HL-60 (cell line): ENCODE measurements around the gene PAPOLG.
A peak's percentile ranks its signal among the peaks of the same experiment; 100 is the strongest.

ENCODE experiments used
- DNase-seq, 2 experiments: peaks; one replicate each; pipeline ENCODE4 v3.0.0-alpha.2; 2010 to 2020; ENCODE audit warnings: low read depth in 1 of 2, low spot score in 1 of 2
- H3K27ac ChIP-seq: fragments of 250-450 bp; sonication (Bioruptor Pico); replicated peaks from 2 replicates; pipeline ENCODE4 v1.5.1; 2020; ENCODE audit warnings: mild to moderate bottlenecking, moderate library complexity
- H3K27me3 ChIP-seq: fragments of 250-450 bp; sonication (Bioruptor Pico); 2 replicates; pipeline ENCODE4 v1.5.1; 2021; ENCODE audit warnings: mild to moderate bottlenecking, moderate library complexity; ENCODE audit not compliant: insufficient read depth, poor library complexity, severe bottlenecking
- H3K4me3 ChIP-seq: replicated peaks from 2 replicates; pipeline ENCODE4 v1.5.1; 2011; ENCODE audit warnings: mild to moderate bottlenecking, control low read depth, low read length; ENCODE audit not compliant: insufficient read depth
- GABPA ChIP-seq: IDR thresholded peaks from 2 replicates; pipeline ENCODE4 v1.6.1; 2012; ENCODE audit warnings: low read depth
- POLR2AphosphoS5 ChIP-seq: IDR thresholded peaks from 2 replicates; pipeline ENCODE4 v1.6.1; 2012; ENCODE audit warnings: low read depth
- REST ChIP-seq: IDR thresholded peaks from 2 replicates; pipeline ENCODE4 v1.6.1; 2012; ENCODE audit warnings: low read depth; ENCODE audit not compliant: insufficient replicate concordance
- SPI1 ChIP-seq: IDR thresholded peaks from 2 replicates; pipeline ENCODE4 v1.6.1; 2012; ENCODE audit warnings: low read depth, mild to moderate bottlenecking, borderline replicate concordance
- TF ChIP-seq, protein P1 (sequence below): IDR thresholded peaks from one replicate; pipeline ENCODE4 v1.5.1; 2011; ENCODE audit warnings: low read length, control low read depth, inconsistent platforms; ENCODE audit not compliant: insufficient read depth

The PAPOLG gene

DNA sequence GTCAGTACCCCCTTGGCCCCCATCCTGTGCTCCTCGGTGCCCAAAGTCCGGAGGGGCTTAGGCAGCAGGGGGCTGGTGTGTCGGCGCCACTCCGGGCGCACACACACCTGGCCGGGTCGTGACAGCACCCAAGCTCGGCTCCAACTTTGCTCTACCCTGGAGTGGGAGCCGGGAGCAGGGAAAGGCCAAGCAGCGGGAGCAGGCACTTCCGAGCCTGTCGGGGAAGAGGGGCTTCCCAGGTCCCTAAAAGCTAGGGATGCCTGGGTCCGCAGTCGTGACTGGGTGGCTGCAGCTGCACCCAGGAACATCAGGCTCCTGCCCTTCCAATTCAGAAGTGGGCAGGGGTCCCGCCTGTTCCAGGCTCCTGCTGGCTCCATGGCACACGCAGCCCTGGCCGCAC is 48.4 kb downstream of the PAPOLG start:
- Histone ChIP-seq H3K27me3 (no peaks in the 10 kb centered on the region), H3K4me3 (no peak overlapping the region), H3K27ac (no peak overlapping the region)
- TF ChIP-seq REST = no peak
- no peak for TF ChIP-seq GABPA
- TF ChIP-seq, protein P1, sequence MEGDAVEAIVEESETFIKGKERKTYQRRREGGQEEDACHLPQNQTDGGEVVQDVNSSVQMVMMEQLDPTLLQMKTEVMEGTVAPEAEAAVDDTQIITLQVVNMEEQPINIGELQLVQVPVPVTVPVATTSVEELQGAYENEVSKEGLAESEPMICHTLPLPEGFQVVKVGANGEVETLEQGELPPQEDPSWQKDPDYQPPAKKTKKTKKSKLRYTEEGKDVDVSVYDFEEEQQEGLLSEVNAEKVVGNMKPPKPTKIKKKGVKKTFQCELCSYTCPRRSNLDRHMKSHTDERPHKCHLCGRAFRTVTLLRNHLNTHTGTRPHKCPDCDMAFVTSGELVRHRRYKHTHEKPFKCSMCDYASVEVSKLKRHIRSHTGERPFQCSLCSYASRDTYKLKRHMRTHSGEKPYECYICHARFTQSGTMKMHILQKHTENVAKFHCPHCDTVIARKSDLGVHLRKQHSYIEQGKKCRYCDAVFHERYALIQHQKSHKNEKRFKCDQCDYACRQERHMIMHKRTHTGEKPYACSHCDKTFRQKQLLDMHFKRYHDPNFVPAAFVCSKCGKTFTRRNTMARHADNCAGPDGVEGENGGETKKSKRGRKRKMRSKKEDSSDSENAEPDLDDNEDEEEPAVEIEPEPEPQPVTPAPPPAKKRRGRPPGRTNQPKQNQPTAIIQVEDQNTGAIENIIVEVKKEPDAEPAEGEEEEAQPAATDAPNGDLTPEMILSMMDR = no peak
- TF ChIP-seq SPI1 = no peak
- no peak for DNase-seq

DNA sequence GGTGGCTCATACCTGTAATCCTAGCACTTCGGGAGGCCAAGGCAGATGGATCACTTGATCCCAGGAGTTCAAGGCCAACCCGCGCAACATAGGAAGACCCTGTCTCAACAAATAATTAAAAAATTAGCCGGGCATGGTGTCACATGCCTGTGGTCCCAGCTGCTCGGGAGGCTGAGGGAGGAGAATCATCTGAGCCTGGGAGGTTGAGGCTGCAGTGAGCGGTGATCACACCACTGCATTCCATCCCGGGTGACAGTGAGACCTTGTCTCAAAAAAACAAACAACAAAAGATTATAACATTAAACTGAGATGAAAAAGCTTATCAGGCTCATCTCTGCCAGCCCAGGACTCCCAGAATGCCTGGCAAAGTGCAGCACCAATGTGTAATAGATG is 50.5 kb downstream of the PAPOLG start:
- TF ChIP-seq REST (no peak), GABPA (no peak), SPI1 (no peak), POLR2AphosphoS5 (no peak)
- TF ChIP-seq, protein P1 = no peak
- H3K4me3 ChIP-seq = no peak overlapping the region
- no peak overlapping the region for H3K27ac ChIP-seq
- DNase-seq = no peak
- no peaks in the 10 kb centered on the region for H3K27me3 ChIP-seq

DNA sequence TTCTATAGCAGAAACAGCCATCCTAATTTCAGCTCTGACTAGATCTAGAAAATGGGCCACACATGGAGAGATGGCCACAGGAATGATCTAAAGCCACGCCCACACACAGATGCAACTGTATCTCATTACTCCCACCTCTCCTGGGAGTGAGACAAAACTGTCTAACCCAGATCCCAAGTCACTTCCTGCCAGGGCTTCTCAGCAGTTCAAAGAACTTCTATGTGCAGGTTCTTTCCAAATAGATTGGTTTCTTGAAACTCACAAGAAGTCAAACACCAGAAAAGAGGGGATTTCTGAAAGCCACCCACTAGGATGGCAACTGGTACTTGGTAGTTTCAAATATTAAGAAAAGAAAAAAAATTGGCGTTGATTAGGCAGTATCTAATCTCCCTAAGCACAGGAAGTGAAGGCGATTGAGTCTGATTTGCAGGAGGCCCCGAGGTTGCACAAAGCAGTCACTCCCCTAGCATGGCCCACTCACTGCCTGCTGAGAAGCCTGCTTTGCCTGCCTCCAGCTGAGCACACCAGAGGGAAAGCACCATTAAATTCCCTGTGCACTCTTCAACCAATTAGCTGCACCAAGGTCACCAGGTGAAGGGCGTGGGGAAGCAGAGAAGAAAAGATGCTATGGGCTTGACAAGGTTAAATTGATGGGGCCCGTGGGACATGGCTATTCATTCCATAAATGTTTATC is 51.1 kb downstream of the PAPOLG start:
- TF ChIP-seq POLR2AphosphoS5 (no peak), SPI1 (no peak), REST (no peak), GABPA (no peak)
- TF ChIP-seq, protein P1 = no peak
- Histone ChIP-seq H3K4me3 (no peak overlapping the region), H3K27ac (no peak overlapping the region), H3K27me3 (no peaks in the 10 kb centered on the region)
- DNase-seq = peak in 1 of 2 experiments; percentile 31
